ENCODE data around the gene SLC8A2. TPM values are rescaled to one million over a fixed set of nuclear protein-coding genes. Genes with fewer than 3 reads are reported as not detected.

SLC8A2 gene
- total and polyA plus RNA-seq, 10 of the 15 experiments (the other 5 are each of a cell fraction or from before 2014, with no cell fraction given): not detected

GRCh38 chr19:47470447-47471195 lies 1.1 kb downstream of the SLC8A2 start:
- DNase-seq (ENCODE audit: low read depth, low spot score): no peak
- POLR2A ChIA-PET: no interaction called here
- CTCF ChIA-PET: no interaction called here
- Histone ChIP-seq H3K27ac (ENCODE audit: control insufficient read depth, insufficient read depth) (no peak overlapping the region), H3K79me2 (ENCODE audit: control insufficient read depth, insufficient read depth, low read length) (no peaks in the 10 kb centered on the region), H3K9me3 (replicated peaks; ENCODE audit: control insufficient read depth, insufficient read depth, low read length) (no peaks in the 10 kb centered on the region), H4K20me1 (ENCODE audit: control insufficient read depth, insufficient read depth) (no peaks in the 10 kb centered on the region), H2AFZ (ENCODE audit: control insufficient read depth, low read depth, low read length) (no peak overlapping the region), H3K4me1 (ENCODE audit: control insufficient read depth, insufficient read depth, low read length) (no peaks in the 10 kb centered on the region), H3K27me3 (replicated peaks in 1 of 2; ENCODE audit: control insufficient read depth in 2 of 2, insufficient read depth in 2 of 2, low read length in 1 of 2) (peaks cover 5 to 7% of the 10 kb centered on the region in 2 experiments; a peak in 3 of 4 replicates), H3K4me2 (ENCODE audit: control insufficient read depth, insufficient read depth) (no peak overlapping the region), H3K4me3 (no peak overlapping the region), H3K36me3 (ENCODE audit: control insufficient read depth in 2 of 2, insufficient read depth in 2 of 2, low read length in 1 of 2) (no peaks in the 10 kb centered on the region), H3K9ac (ENCODE audit: control insufficient read depth, insufficient read depth, low read length) (no peak overlapping the region)
- 11% methylated on average over 12 of the region's 13 CpGs for WGBS (ENCODE audit: insufficient coverage, insufficient replicate concordance, low lambda C conversion rate, missing lambda C conversion rate)
- no TSS peak for BruUV-seq (replicated peaks)
- RAD21 ChIA-PET (ENCODE audit: unreplicated experiment): no interaction called here
- intact Hi-C loops (cut with micrococcal nuclease; ENCODE audit: unreplicated experiment): no loop called here
- SMC1A ChIA-PET (ENCODE audit: uncharacterized antibody, unreplicated experiment): no interaction called here
- TF ChIP-seq STAT3 (IDR thresholded peaks at IDR 0.05; ENCODE audit: low read depth, low read length) (no peak), SMC3 (IDR thresholded peaks at IDR 0.05; ENCODE audit: borderline replicate concordance, low read length) (no peak), SUPT20H (IDR thresholded peaks at IDR 0.05; ENCODE audit: borderline replicate concordance, control insufficient read depth, low read depth, low read length) (no peak), HCFC1 (IDR thresholded peaks at IDR 0.05; ENCODE audit: low read length) (no peak), ATF2 (IDR thresholded peaks at IDR 0.05; ENCODE audit: low read length) (no peak), KDM1A (IDR thresholded peaks at IDR 0.05; ENCODE audit: borderline replicate concordance) (no peak), SREBF1 (IDR thresholded peaks at IDR 0.05; ENCODE audit: low read length) (no peak), TCF7 (IDR thresholded peaks at IDR 0.05; ENCODE audit: borderline replicate concordance) (no peak), EGR1 (IDR thresholded peaks at IDR 0.05; ENCODE audit: borderline replicate concordance in 1 of 2, low read depth in 2 of 2, low read length in 2 of 2) (no peak), MEF2B (IDR thresholded peaks at IDR 0.05; ENCODE audit: partially characterized antibody, poor library complexity, severe bottlenecking) (no peak), MLLT1 (IDR thresholded peaks at IDR 0.05) (no peak), MYB (IDR thresholded peaks at IDR 0.05; ENCODE audit: borderline replicate concordance, low read depth, low read length) (no peak), ZNF592 (IDR thresholded peaks at IDR 0.05) (no peak), RELA (IDR thresholded peaks at IDR 0.05; ENCODE audit: borderline replicate concordance, partially characterized antibody) (no peak), TCF3 (IDR thresholded peaks at IDR 0.05; ENCODE audit: borderline replicate concordance, insufficient read depth, low read depth, low read length) (no peak), EED (IDR thresholded peaks at IDR 0.05; ENCODE audit: low read depth) (no peak)
- in situ Hi-C loops (cut with MboI): no loop called here
- ATAC-seq: no peak
- no peak for FAIRE-seq
